ENCODE results near the gene CCL19. TPM values are rescaled to one million over a fixed set of nuclear protein-coding genes. Genes with fewer than 3 reads are reported as not detected.
A peak's percentile ranks its signal among the peaks of the same experiment; 100 is the strongest.

Gene CCL19
- total and polyA plus RNA-seq, 2 of the 8 experiments (the other 6 are each of a cell fraction or from before 2014, with no cell fraction given): not detected

GRCh38 chr9:34654323-34655051, 36.6 kb downstream of the CCL19 start:
- CTCF ChIA-PET (ENCODE audit: partially characterized antibody): interaction anchor here (1.6 to 15.2 kb wide), 2 partner anchors 13 to 21 kb away, joined by 5 to 277 read pairs; partner anchors contain the start of genes GALT and SIGMAR1
- peaks cover 0 to 4% of the 10 kb centered on the region in 2 experiments for H4K20me1 ChIP-seq (replicated peaks in 1 of 2; ENCODE audit: control insufficient read depth in 1 of 2, insufficient read depth in 2 of 2, low read length in 2 of 2)
- POLR2A ChIA-PET (ENCODE audit: partially characterized antibody): interaction anchor here (0.7 to 12.8 kb wide), 6 partner anchors 7 to 1078 kb away, joined by 3 to 127 read pairs (median 7); partner anchors contain the start of genes ARID3C, CCL27, CREB3 and SIGMAR1
- TF ChIP-seq KDM5A (IDR thresholded peaks at IDR 0.05; ENCODE audit: low read length) (no peak), FOSL1 (IDR thresholded peaks at IDR 0.05; ENCODE audit: insufficient read depth, low read depth, low read length) (no peak), JUN (IDR thresholded peaks at IDR 0.05; ENCODE audit: low read depth, low read length) (no peak), EGR1 (IDR thresholded peaks at IDR 0.05; ENCODE audit: borderline replicate concordance, low read depth, low read length) (no peak), CTCF (IDR thresholded peaks at IDR 0.05; ENCODE audit: control extremely low read depth in 1 of 3, insufficient read depth in 1 of 3, low read depth in 1 of 3, low read length in 3 of 3) (no peak), SRF (IDR thresholded peaks at IDR 0.05; ENCODE audit: low read depth, low read length) (no peak), JUND (IDR thresholded peaks at IDR 0.05; ENCODE audit: low read length) (no peak), KDM1A (IDR thresholded peaks at IDR 0.05; ENCODE audit: borderline replicate concordance, low read length) (no peak), RAD21 (IDR thresholded peaks at IDR 0.05 in 1 of 2, conservative IDR thresholded peaks at IDR 0.05 in 1 of 2; ENCODE audit: low read depth in 2 of 2, low read length in 2 of 2) (no peak)

More at GRCh38 chr9:34654323-34655051, 36.6 kb downstream of the CCL19 start:
- H3K4me3 ChIP-seq (ENCODE audit: extremely low read depth in 1 of 4, insufficient read depth in 2 of 4, low read depth in 3 of 4, low read length in 4 of 4): no peak overlapping the region
- no peak overlapping the region for H4K91ac ChIP-seq (replicated peaks; ENCODE audit: insufficient read length, low read length)
- H4K5ac ChIP-seq (ENCODE audit: insufficient read length, low read depth, low read length): no peak overlapping the region
- DNase-seq (ENCODE audit: low read depth in 1 of 2, low spot score in 2 of 2) (no peak), FAIRE-seq (no peak)
- no peaks in the 10 kb centered on the region; a peak in 1 of 7 replicates for H3K27me3 ChIP-seq (replicated peaks in 1 of 4; ENCODE audit: control insufficient read depth in 3 of 4, extremely low read depth in 1 of 4, insufficient read depth in 3 of 4, low read length in 3 of 4)
- H3K4me2 ChIP-seq (ENCODE audit: insufficient read depth in 1 of 2, low read depth in 2 of 2, low read length in 2 of 2): no peak overlapping the region; a peak in 1 of 4 replicates
- no peak overlapping the region for H2AFZ ChIP-seq (ENCODE audit: low read length)
- H3K79me1 ChIP-seq (ENCODE audit: low read depth, low read length): no peaks in the 10 kb centered on the region
- no peak overlapping the region for H3K9ac ChIP-seq (replicated peaks in 1 of 4; ENCODE audit: extremely low read depth in 1 of 4, low read depth in 3 of 4, low read length in 3 of 4)
- no peak overlapping the region for H3K14ac ChIP-seq (ENCODE audit: insufficient read length)
- H2AK5ac ChIP-seq (ENCODE audit: low read depth, low read length): no peak overlapping the region
- no peak overlapping the region for H2BK15ac ChIP-seq (ENCODE audit: low read length)
- H3K23ac ChIP-seq (ENCODE audit: insufficient read length): no peak overlapping the region
- no peak overlapping the region for H2BK120ac ChIP-seq (replicated peaks; ENCODE audit: low read depth, low read length)
- no peak overlapping the region for H3K56ac ChIP-seq (replicated peaks; ENCODE audit: insufficient read length, low read depth, low read length)
- H3K4ac ChIP-seq (replicated peaks; ENCODE audit: insufficient read length, low read depth, low read length): peak overlapping the region; percentile 32
- H3K4me1 ChIP-seq (replicated peaks in 1 of 4; ENCODE audit: control insufficient read depth in 3 of 4, insufficient read depth in 4 of 4, low read length in 3 of 4): peaks cover 5 to 22% (median 10%) of the 10 kb centered on the region in 4 experiments; a peak in 6 of 7 replicates
- no peaks in the 10 kb centered on the region for H3K79me2 ChIP-seq (ENCODE audit: control insufficient read depth in 1 of 2, insufficient read depth in 2 of 2, low read length in 2 of 2)
- H2BK20ac ChIP-seq (ENCODE audit: low read length): no peak overlapping the region
- no peak overlapping the region for H3K18ac ChIP-seq (ENCODE audit: extremely low read depth, low read length)
- H3K9me3 ChIP-seq (ENCODE audit: insufficient read depth in 2 of 2, low read depth in 1 of 2, low read length in 1 of 2): no peaks in the 10 kb centered on the region
- peak overlapping the region; percentile 39; the same call in 1 of the 2 replicates for H2BK12ac ChIP-seq (ENCODE audit: low read depth, low read length)
- H3K27ac ChIP-seq (ENCODE audit: low read depth, low read length): no peak overlapping the region
- 76% methylated on average over 10 of the region's 11 CpGs; no CpG with 5 or more reads in 1 of the 2 experiments for WGBS, 2 experiments (ENCODE audit: extremely low coverage in 1 of 2, insufficient coverage in 1 of 2, insufficient read length in 1 of 2, insufficient replicate concordance in 2 of 2, low coverage in 1 of 2, low lambda C conversion rate in 2 of 2, missing lambda C conversion rate in 1 of 2)
- H4K8ac ChIP-seq (ENCODE audit: extremely low read depth, insufficient read depth, low read length): no peak overlapping the region
- no peak overlapping the region for H2BK5ac ChIP-seq (ENCODE audit: low read depth, low read length)
- peaks cover 1 to 7% (median 2%) of the 10 kb centered on the region in 4 experiments; a peak in 6 of 8 replicates for H3K36me3 ChIP-seq (ENCODE audit: control insufficient read depth in 2 of 4, insufficient read depth in 4 of 4, low read length in 3 of 4)
- peaks cover 4% of the 10 kb centered on the region for H3K23me2 ChIP-seq (ENCODE audit: low read depth, low read length)
